ENCODE results near the gene PYM1. TPM values are rescaled to one million over a fixed set of nuclear protein-coding genes. Genes with fewer than 3 reads are reported as not detected.

PYM1 gene
- total and polyA plus RNA-seq, 2 of the 13 experiments (the other 11 are each of a cell fraction or from before 2014, with no cell fraction given): 44.0 to 51.8 TPM

GRCh38 chr12:55966408-55967281 lies 39.0 kb upstream of the PYM1 start, which contains the start of gene CDK2 (continued):
- TF ChIP-seq ZNF546 (CRISPR knock-in tag; conservative IDR thresholded peaks at IDR 0.05): no peak
- no peak for TF ChIP-seq ZC3H13 (CRISPR knock-in tag; IDR thresholded peaks at IDR 0.05)
- no peak for TF ChIP-seq ZNF710 (CRISPR knock-in tag; IDR thresholded peaks at IDR 0.05; ENCODE audit: borderline replicate concordance)
- TF ChIP-seq CEBPB (IDR thresholded peaks at IDR 0.05; ENCODE audit: borderline replicate concordance, low read depth, low read length): no peak
- no peak for TF ChIP-seq ARHGAP35 (CRISPR knock-in tag; IDR thresholded peaks at IDR 0.05; ENCODE audit: borderline replicate concordance)
- TF ChIP-seq NRL (CRISPR knock-in tag; IDR thresholded peaks at IDR 0.05; ENCODE audit: borderline replicate concordance): no peak; the same call in 1 of the 2 replicates
- no peak for TF ChIP-seq MTF2 (CRISPR knock-in tag; IDR thresholded peaks at IDR 0.05; ENCODE audit: borderline replicate concordance)
- no peak for TF ChIP-seq RAD51 (IDR thresholded peaks at IDR 0.05; ENCODE audit: borderline replicate concordance)
- no peak for TF ChIP-seq NR0B2 (CRISPR knock-in tag; IDR thresholded peaks at IDR 0.05)
- TF ChIP-seq ZNF879 (CRISPR knock-in tag; IDR thresholded peaks at IDR 0.05): no peak
- TF ChIP-seq SSRP1 (CRISPR knock-in tag; IDR thresholded peaks at IDR 0.05): no peak
- TF ChIP-seq FOXP1 (IDR thresholded peaks at IDR 0.05): no peak
- no peak for TF ChIP-seq FOXP1 (CRISPR knock-in tag; IDR thresholded peaks at IDR 0.05)
- no peak for TF ChIP-seq TEF (CRISPR knock-in tag; IDR thresholded peaks at IDR 0.05)
- TF ChIP-seq ZNF766 (CRISPR knock-in tag; IDR thresholded peaks at IDR 0.05; ENCODE audit: borderline replicate concordance): no peak
- no peak for TF ChIP-seq ZNF333 (CRISPR knock-in tag; IDR thresholded peaks at IDR 0.05; ENCODE audit: borderline replicate concordance)
- 0 out of 2 replicates have a peak, but pooled peaks have one; percentile 33 for TF ChIP-seq ZNF510 (CRISPR knock-in tag; IDR thresholded peaks at IDR 0.05; ENCODE audit: low read depth)
- TF ChIP-seq, protein P1, sequence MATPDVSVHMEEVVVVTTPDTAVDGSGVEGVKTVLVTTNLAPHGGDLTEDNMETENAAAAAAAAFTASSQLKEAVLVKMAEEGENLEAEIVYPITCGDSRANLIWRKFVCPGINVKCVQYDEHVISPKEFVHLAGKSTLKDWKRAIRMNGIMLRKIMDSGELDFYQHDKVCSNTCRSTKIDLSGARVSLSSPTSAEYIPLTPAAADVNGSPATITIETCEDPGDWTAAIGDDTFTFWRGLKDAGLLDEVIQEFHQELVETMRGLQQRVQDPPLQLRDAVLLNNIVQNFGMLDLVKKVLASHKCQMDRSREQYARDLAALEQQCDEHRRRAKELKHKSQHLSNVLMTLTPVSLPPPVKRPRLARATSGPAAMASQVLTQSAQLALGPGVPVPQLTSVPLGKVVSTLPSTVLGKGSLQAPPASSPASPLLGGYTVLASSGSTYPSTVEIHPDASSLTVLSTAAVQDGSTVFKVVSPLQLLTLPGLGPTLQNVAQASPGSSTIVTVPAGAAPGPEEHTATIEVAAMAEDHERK (CRISPR knock-in tag; IDR thresholded peaks at IDR 0.05; ENCODE audit: low read depth): no peak
- TF ChIP-seq FOXK1 (CRISPR knock-in tag; IDR thresholded peaks at IDR 0.05; ENCODE audit: borderline replicate concordance, low read depth): no peak
- no peak for TF ChIP-seq ZNF460 (CRISPR knock-in tag; IDR thresholded peaks at IDR 0.05; ENCODE audit: borderline replicate concordance)
- TF ChIP-seq ZNF775 (CRISPR knock-in tag; IDR thresholded peaks at IDR 0.05; ENCODE audit: borderline replicate concordance): no peak
- TF ChIP-seq ZBTB7A (CRISPR knock-in tag; IDR thresholded peaks at IDR 0.05): 0 out of 2 replicates have a peak, but pooled peaks have one; percentile 51
- 0 out of 2 replicates have a peak, but pooled peaks have one; percentile 30 for TF ChIP-seq YEATS4 (CRISPR knock-in tag; IDR thresholded peaks at IDR 0.05; ENCODE audit: borderline replicate concordance)
- peak; percentile 78 for TF ChIP-seq POLR2AphosphoS5 (IDR thresholded peaks at IDR 0.05; ENCODE audit: low read depth, low read length)
- TF ChIP-seq NFE2L1 (CRISPR knock-in tag; IDR thresholded peaks at IDR 0.05; ENCODE audit: borderline replicate concordance): no peak
- TF ChIP-seq HES4 (CRISPR knock-in tag; IDR thresholded peaks at IDR 0.05; ENCODE audit: borderline replicate concordance): no peak
- no peak for TF ChIP-seq ZNF7 (CRISPR knock-in tag; IDR thresholded peaks at IDR 0.05)

All from HepG2 (cell line).